Gastrocnemius medialis (tissue), 4 donors: ENCODE measurements around the gene FRMD5. TPM values are rescaled to one million over a fixed set of nuclear protein-coding genes. Genes with fewer than 3 reads are reported as not detected.
A peak's percentile ranks its signal among the peaks of the same experiment; 100 is the strongest.

Experiments used
- ATAC-seq, 2 donors: fragments of 150-250 bp; one replicate each; pipeline ENCODE4 v1.9.1; 2016
- DNase-seq, 2 donors: peaks; one replicate each; pipeline ENCODE4 v3.0.0-alpha.2; 2019
- H3K27ac ChIP-seq, 4 donors: fragments of 200-600 bp; sonication (generic); 1 replicate in 1 of 4; 2 replicates in 3 of 4; pipeline ENCODE4 v1.5.1; 2016 to 2018; ENCODE audit warnings: mild to moderate bottlenecking in 2 of 4, moderate library complexity in 1 of 4
- H3K27me3 ChIP-seq, 3 donors: fragments of 200-600 bp; sonication (generic) in 2 of 3; 1 replicate in 1 of 3; 2 replicates in 2 of 3; pipeline versions ENCODE4 v1.5.1 to v1.6.0; 2016 to 2019; ENCODE audit warnings: mild to moderate bottlenecking in 1 of 3, moderate library complexity in 1 of 3
- H3K36me3 ChIP-seq, 2 donors: fragments of 200-600 bp; sonication (generic) in 1 of 2; one replicate each; pipeline ENCODE4 v1.5.1; 2017 to 2018
- H3K4me1 ChIP-seq, 2 donors: fragments of 200-600 bp; sonication (generic) in 1 of 2; one replicate each; pipeline ENCODE4 v1.5.1; 2016 to 2017; ENCODE audit warnings: mild to moderate bottlenecking in 2 of 2
- H3K4me3 ChIP-seq, 4 donors: fragments of 200-600 bp; sonication (generic) in 3 of 4; 1 replicate in 1 of 4; 2 replicates in 3 of 4; pipeline ENCODE4 v1.5.1; 2016 to 2019; ENCODE audit warnings: mild to moderate bottlenecking in 2 of 4
- H3K9me3 ChIP-seq, 3 donors: fragments of 200-600 bp; sonication (generic) in 2 of 3; 1 replicate in 1 of 3; 2 replicates in 2 of 3; pipeline ENCODE4 v1.5.1; 2016 to 2019
- POLR2A ChIP-seq, 2 donors: fragments of 450-650 bp; IDR thresholded peaks; one replicate each; pipeline ENCODE4 v1.6.1; 2017; ENCODE audit warnings: antibody characterized with exemption in 2 of 2, mild to moderate bottlenecking in 2 of 2, moderate library complexity in 2 of 2
- in situ Hi-C, 4 donors: fragments of 200-750 bp; cut with MboI; loops; one replicate each; pipeline versions ENCODE4 v1.15.0 to v1.8.0; 2017; ENCODE audit warnings: low sequenced_read_pairs in 4 of 4
- intact Hi-C: fragments of 100-400 bp; cut with DNase I; formaldehyde crosslinking; loops from one replicate; pipeline ENCODE4 v1.15.1; 2023; ENCODE audit warnings: low total_unique reads
- total RNA-seq, 4 donors: library from RNA; depleted of rRNA; stranded (reverse); fragments of >200 nt; gene quantifications; one replicate each; pipeline versions ENCODE4 v1.1.0 to v1.2.3, GENCODE V29; 2016
- TF ChIP-seq, protein P1 (sequence below), 5 experiments: fragments of 450-650 bp in 3 of 5; fragments of 200-600 bp in 2 of 5; sonication (generic) in 2 of 5; IDR thresholded peaks in 4 of 5; conservative IDR thresholded peaks in 1 of 5; 1 replicate in 4 of 5; 2 replicates in 1 of 5; pipeline ENCODE4 v1.5.1; 2016 to 2019; ENCODE audit warnings: antibody characterized with exemption in 5 of 5, mild to moderate bottlenecking in 3 of 5, moderate library complexity in 3 of 5

Gene FRMD5
- total RNA-seq, 4 donors from 2014 or later, result 0.04 TPM; not detected in 3

DNA sequence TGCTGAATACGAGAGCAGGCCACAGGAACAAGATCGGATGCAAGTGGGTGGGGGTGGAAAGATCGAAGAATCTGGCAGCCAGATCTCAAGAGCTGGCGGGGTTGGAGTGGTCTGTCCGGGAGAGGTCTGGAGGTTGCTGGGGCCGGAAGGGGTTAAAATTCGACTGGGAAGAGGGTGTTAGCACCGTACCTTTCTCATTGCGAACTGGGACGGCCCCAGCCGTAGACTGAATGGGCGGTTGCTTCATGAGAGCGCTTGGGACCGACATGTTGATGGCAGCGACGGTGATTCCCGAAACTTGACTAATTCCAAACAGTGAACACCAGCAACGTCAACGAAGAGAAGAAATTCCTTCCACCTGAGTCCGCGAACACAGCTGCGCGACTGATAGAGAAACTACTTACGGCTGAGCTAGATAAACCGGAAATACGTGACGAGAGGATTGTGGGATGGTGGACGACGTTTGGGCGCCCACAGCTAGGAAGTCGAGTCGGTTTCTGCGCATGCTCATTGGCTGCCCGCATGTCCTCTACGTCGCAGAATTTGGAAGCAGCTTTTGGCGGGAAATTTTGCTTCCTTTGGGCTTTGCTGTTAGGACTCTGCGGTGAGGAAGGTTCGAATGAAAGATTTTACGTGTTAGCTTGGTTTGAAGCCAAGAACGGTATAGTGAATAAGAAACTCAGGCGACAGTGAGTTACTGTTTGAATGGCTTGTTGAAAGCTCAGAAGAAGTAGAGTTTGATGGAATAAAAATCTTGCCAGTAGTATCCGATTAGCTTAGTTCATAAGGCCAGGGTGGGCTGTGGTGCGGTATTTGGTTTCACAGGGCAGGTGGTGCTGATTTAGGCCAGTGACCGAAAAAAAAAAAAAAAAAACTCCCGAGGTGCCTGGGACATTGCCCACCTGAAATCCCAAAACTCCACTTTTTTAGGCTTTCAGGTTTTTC is 370.5 kb downstream of the FRMD5 start, which contains the start of gene MFAP1:
Gene MFAP1, minus strand, starts transcription at position 389 of the 945 bp plus-strand sequence. Its CDS starts 121 bp downstream, at position 268.
- Histone ChIP-seq H3K4me1 (peaks cover 18 to 37% of the 10 kb centered on the region in 2 donors), H3K27ac (peak within 1 kb of the TSS; percentile 85 to 93 (median 90)), H3K4me3 (peak within 1 kb of the TSS; percentile 65 to 90 (median 86)), H3K36me3 (peaks cover 0 to 13% of the 10 kb centered on the region in 2 donors), H3K9me3 (no peaks in the 10 kb centered on the region), H3K27me3 (peaks cover 4 to 25% (median 24%) of the 10 kb centered on the region in 3 donors)
- ATAC-seq, result peak; percentile 99
- in situ Hi-C loops, result no loop called here
- intact Hi-C loops, result loop anchor here (1.0 kb wide), 1 partner anchor 24 kb away; the partner anchor contains the start of genes HYPK and SERINC4
- peak; percentile 95 for DNase-seq
- peak; percentile 82 to 84 for TF ChIP-seq POLR2A (IDR thresholded peaks at IDR 0.05)
- TF ChIP-seq, protein P1, sequence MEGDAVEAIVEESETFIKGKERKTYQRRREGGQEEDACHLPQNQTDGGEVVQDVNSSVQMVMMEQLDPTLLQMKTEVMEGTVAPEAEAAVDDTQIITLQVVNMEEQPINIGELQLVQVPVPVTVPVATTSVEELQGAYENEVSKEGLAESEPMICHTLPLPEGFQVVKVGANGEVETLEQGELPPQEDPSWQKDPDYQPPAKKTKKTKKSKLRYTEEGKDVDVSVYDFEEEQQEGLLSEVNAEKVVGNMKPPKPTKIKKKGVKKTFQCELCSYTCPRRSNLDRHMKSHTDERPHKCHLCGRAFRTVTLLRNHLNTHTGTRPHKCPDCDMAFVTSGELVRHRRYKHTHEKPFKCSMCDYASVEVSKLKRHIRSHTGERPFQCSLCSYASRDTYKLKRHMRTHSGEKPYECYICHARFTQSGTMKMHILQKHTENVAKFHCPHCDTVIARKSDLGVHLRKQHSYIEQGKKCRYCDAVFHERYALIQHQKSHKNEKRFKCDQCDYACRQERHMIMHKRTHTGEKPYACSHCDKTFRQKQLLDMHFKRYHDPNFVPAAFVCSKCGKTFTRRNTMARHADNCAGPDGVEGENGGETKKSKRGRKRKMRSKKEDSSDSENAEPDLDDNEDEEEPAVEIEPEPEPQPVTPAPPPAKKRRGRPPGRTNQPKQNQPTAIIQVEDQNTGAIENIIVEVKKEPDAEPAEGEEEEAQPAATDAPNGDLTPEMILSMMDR (IDR thresholded peaks at IDR 0.05 in 4 of 5, conservative IDR thresholded peaks at IDR 0.05 in 1 of 5), result no peak

- Histone ChIP-seq H3K27me3 (peaks cover 4 to 11% (median 6%) of the 10 kb centered on the region in 3 donors), H3K9me3 (no peaks in the 10 kb centered on the region), H3K36me3 (peaks cover 0 to 23% of the 10 kb centered on the region in 2 donors), H3K27ac (no peak overlapping the region), H3K4me3 (no peak overlapping the region), H3K4me1 (peaks cover 18 to 29% of the 10 kb centered on the region in 2 donors)
- no peak for TF ChIP-seq POLR2A (IDR thresholded peaks at IDR 0.05)
- TF ChIP-seq, protein P1 (IDR thresholded peaks at IDR 0.05 in 4 of 5, conservative IDR thresholded peaks at IDR 0.05 in 1 of 5), result no peak
- intact Hi-C loops, result no loop called here
- ATAC-seq, result no peak
- no peak for DNase-seq
- in situ Hi-C loops, result no loop called here
These were observed 373.6 kb downstream of the FRMD5 start for GRCh38 chr15:43821505-43821904.

Other genes with a start within 250 kb of the FRMD5 start
- gene GOLM2, start 93.4 kb upstream of the FRMD5 start, total RNA-seq, result 10 to 100 TPM; 28.4 to 35.4 (median 32.1) TPM
- 10 to 100 TPM; 18.3 to 26.1 (median 24.5) TPM for gene CTDSPL2, start 232.4 kb upstream of the FRMD5 start, total RNA-seq